Esophagus squamous epithelium (tissue), 5 donors: ENCODE measurements around the gene RPL35. TPM values are rescaled to one million over a fixed set of nuclear protein-coding genes. Genes with fewer than 3 reads are reported as not detected.
A peak's percentile ranks its signal among the peaks of the same experiment; 100 is the strongest.

Source experiments
- DNase-seq: peaks from one replicate; lab custom pipeline; 2025; lab: John Stamatoyannopoulos, UW
- H3K27ac ChIP-seq, 4 donors: fragments of 200-600 bp; sonication (generic); one replicate each; pipeline ENCODE4 v1.5.1; 2016 to 2019; ENCODE audit warnings: mild to moderate bottlenecking in 1 of 4
- H3K27me3 ChIP-seq, 4 donors: fragments of 200-600 bp; sonication (generic); 1 replicate in 3 of 4; 2 replicates in 1 of 4; pipeline versions ENCODE4 v1.5.1 to v1.6.0; 2017 to 2021; ENCODE audit warnings: antibody characterized with exemption in 1 of 4
- H3K36me3 ChIP-seq, 3 donors: fragments of 200-600 bp; sonication (generic); one replicate each; pipeline ENCODE4 v1.5.1; 2016 to 2019
- H3K4me1 ChIP-seq, 3 donors: fragments of 200-600 bp; sonication (generic); one replicate each; pipeline ENCODE4 v1.5.1; 2017 to 2019
- H3K4me3 ChIP-seq, 4 donors: fragments of 200-600 bp; sonication (generic); 1 replicate in 3 of 4; 2 replicates in 1 of 4; pipeline ENCODE4 v1.5.1; 2016 to 2019; ENCODE audit warnings: mild to moderate bottlenecking in 2 of 4, moderate library complexity in 1 of 4
- H3K9me3 ChIP-seq, 3 donors: fragments of 200-600 bp; sonication (generic); one replicate each; pipeline ENCODE4 v1.5.1; 2016 to 2019
- CTCF ChIP-seq, 6 experiments: fragments of 450-650 bp in 4 of 6; fragments of 200-600 bp in 2 of 6; sonication (generic) in 2 of 6; IDR thresholded peaks; one replicate each; pipeline ENCODE4 v1.5.1; 2016 to 2019; ENCODE audit warnings: antibody characterized with exemption in 6 of 6, mild to moderate bottlenecking in 4 of 6, moderate library complexity in 4 of 6
- POLR2A ChIP-seq, 4 donors: fragments of 450-650 bp; IDR thresholded peaks; one replicate each; pipeline ENCODE4 v1.6.1; 2017; ENCODE audit warnings: antibody characterized with exemption in 4 of 4, mild to moderate bottlenecking in 4 of 4, moderate library complexity in 3 of 4
- WGBS, 2 donors: methylation state at CpG; one replicate each; pipeline ENCODE4 v1.1.5; 2018; 5-methylcytosine and 5-hydroxymethylcytosine counted together
- intact Hi-C: fragments of 100-400 bp; cut with DNase I; formaldehyde crosslinking; loops from one replicate; pipeline ENCODE4 v1.15.0; 2022
- total RNA-seq, 4 donors: library from RNA; depleted of rRNA; stranded (reverse); fragments of >200 nt; gene quantifications; one replicate each; pipeline ENCODE4 v1.1.0, GENCODE V29; 2016
- donor health status: DM: yes; HTN: yes; CAD: no.

The RPL35 gene
- total RNA-seq, 4 donors from 2014 or later = 2,345 to 3,186 (median 2,827) TPM

- H3K9me3 ChIP-seq = no peaks in the 10 kb centered on the region
- peaks cover 12 to 78% (median 25%) of the 10 kb centered on the region in 3 donors for H3K36me3 ChIP-seq
- H3K27ac ChIP-seq = no peak overlapping the region
- TF ChIP-seq CTCF (IDR thresholded peaks at IDR 0.05) (no peak), POLR2A (IDR thresholded peaks at IDR 0.05) (no peak)
- intact Hi-C loops = no loop called here
- WGBS, 2 donors = 91 to 96% methylated on average over 6 of the region's 6 CpGs
- no peaks in the 10 kb centered on the region for H3K27me3 ChIP-seq
- peaks cover 0 to 11% (median 0%) of the 10 kb centered on the region in 3 donors for H3K4me1 ChIP-seq
- no peak overlapping the region for H3K4me3 ChIP-seq
- no peak for DNase-seq
Measured at GRCh38 chr9:124897570-124898460, 36.1 kb upstream of the RPL35 start.

GRCh38 chr9:124894741-124895170 lies 33.0 kb upstream of the RPL35 start:
- Histone ChIP-seq H3K9me3 (no peaks in the 10 kb centered on the region), H3K36me3 (peaks cover 9 to 93% (median 39%) of the 10 kb centered on the region in 3 donors), H3K4me3 (no peak overlapping the region), H3K27me3 (no peaks in the 10 kb centered on the region), H3K4me1 (peaks cover 0 to 2% (median 0%) of the 10 kb centered on the region in 3 donors), H3K27ac (no peak overlapping the region)
- no peak for DNase-seq
- intact Hi-C loops = no loop called here
- TF ChIP-seq POLR2A (IDR thresholded peaks at IDR 0.05) (no peak), CTCF (IDR thresholded peaks at IDR 0.05) (peak in 5 of 6 experiments; percentile 17 to 52 (median 22))

- H3K4me3 ChIP-seq = no peak overlapping the region
- no peaks in the 10 kb centered on the region for H3K27me3 ChIP-seq
- no peak for TF ChIP-seq POLR2A (IDR thresholded peaks at IDR 0.05)
- no peak for TF ChIP-seq CTCF (IDR thresholded peaks at IDR 0.05)
- no peak overlapping the region for H3K27ac ChIP-seq
- H3K36me3 ChIP-seq = peaks cover 3 to 93% (median 39%) of the 10 kb centered on the region in 3 donors
- WGBS, 2 donors = 81 to 87% methylated on average over 9 of the region's 9 CpGs
- intact Hi-C loops = no loop called here
- H3K9me3 ChIP-seq = no peaks in the 10 kb centered on the region
- no peak for DNase-seq
- no peaks in the 10 kb centered on the region for H3K4me1 ChIP-seq
Measured at GRCh38 chr9:124894035-124894740, 32.4 kb upstream of the RPL35 start.

GRCh38 chr9:124890179-124890578 lies 28.4 kb upstream of the RPL35 start:
- DNase-seq = no peak
- no peaks in the 10 kb centered on the region for H3K27me3 ChIP-seq
- intact Hi-C loops = no loop called here
- no peak overlapping the region for H3K4me3 ChIP-seq
- peaks cover 16 to 95% (median 54%) of the 10 kb centered on the region in 3 donors for H3K36me3 ChIP-seq
- no peak for TF ChIP-seq CTCF (IDR thresholded peaks at IDR 0.05)
- 95 to 96% methylated on average over 4 of the region's 7 CpGs for WGBS, 2 donors
- H3K4me1 ChIP-seq = no peaks in the 10 kb centered on the region
- no peaks in the 10 kb centered on the region for H3K9me3 ChIP-seq
- H3K27ac ChIP-seq = no peak overlapping the region

- TF ChIP-seq CTCF (IDR thresholded peaks at IDR 0.05) = no peak
- no peak for TF ChIP-seq POLR2A (IDR thresholded peaks at IDR 0.05)
- no peak for DNase-seq
- no peak overlapping the region for H3K4me3 ChIP-seq
- intact Hi-C loops = no loop called here
- H3K9me3 ChIP-seq = no peaks in the 10 kb centered on the region
- H3K36me3 ChIP-seq = peaks cover 16 to 100% (median 54%) of the 10 kb centered on the region in 3 donors
- H3K4me1 ChIP-seq = no peaks in the 10 kb centered on the region
- 97 to 98% methylated on average over 7 to 10 of the region's 13 CpGs for WGBS, 2 donors
- H3K27ac ChIP-seq = no peak overlapping the region
- H3K27me3 ChIP-seq = no peaks in the 10 kb centered on the region
Measured at GRCh38 chr9:124889006-124889405, 27.2 kb upstream of the RPL35 start.
